Retina (tissue), 1 donor: Measurements from ENCODE around the gene CCDC3.
"Not testable (repeated sequence)": the region's sequence is repeated elsewhere in the genome, so short reads cannot be mapped to it uniquely, and the experiment has no call there.

Source experiments
- DNase-seq: peaks from one replicate; pipeline ENCODE4 v3.0.0-alpha.2; 2016

CCDC3 gene

GRCh38 chr10:12999849-13000248 lies 1.7 kb downstream of the CCDC3 start:
- DNase-seq: no peak

- no peak for DNase-seq
Observed at GRCh38 chr10:12995425-12995861, 6.1 kb downstream of the CCDC3 start.

- no peak for DNase-seq
Observed at GRCh38 chr10:12993595-12993994, 7.9 kb downstream of the CCDC3 start.

GRCh38 chr10:12985347-12985746 lies 16.2 kb downstream of the CCDC3 start:
- no peak for DNase-seq

- no peak for DNase-seq
Observed at GRCh38 chr10:12984165-12984747, 17.3 kb downstream of the CCDC3 start.

GRCh38 chr10:12983568-12983967 lies 17.9 kb downstream of the CCDC3 start:
- not testable (repeated sequence) for DNase-seq

GRCh38 chr10:12981570-12981969 lies 19.9 kb downstream of the CCDC3 start:
- DNase-seq: no peak

- DNase-seq: no peak
Observed at GRCh38 chr10:12980713-12981306, 20.7 kb downstream of the CCDC3 start.

GRCh38 chr10:12980102-12980661 lies 21.3 kb downstream of the CCDC3 start:
- DNase-seq: peak; percentile 75

- no peak for DNase-seq
Observed at GRCh38 chr10:12978891-12979290, 22.6 kb downstream of the CCDC3 start.

GRCh38 chr10:12975906-12976305 lies 25.6 kb downstream of the CCDC3 start:
- DNase-seq: no peak

GRCh38 chr10:12975266-12975665 lies 26.2 kb downstream of the CCDC3 start:
- no peak for DNase-seq

GRCh38 chr10:12974491-12975199 lies 26.9 kb downstream of the CCDC3 start:
- no peak for DNase-seq

- DNase-seq: no peak
Observed at GRCh38 chr10:12974078-12974477, 27.4 kb downstream of the CCDC3 start.

- DNase-seq: no peak
Observed at GRCh38 chr10:12973149-12973718, 28.3 kb downstream of the CCDC3 start.

GRCh38 chr10:12972146-12972545 lies 29.4 kb downstream of the CCDC3 start:
- DNase-seq: no peak

- DNase-seq: no peak
Observed at GRCh38 chr10:12971001-12971788, 30.3 kb downstream of the CCDC3 start.

- DNase-seq: no peak
Observed at GRCh38 chr10:12969951-12970350, 31.6 kb downstream of the CCDC3 start.

GRCh38 chr10:12966067-12966466 lies 35.4 kb downstream of the CCDC3 start:
- no peak for DNase-seq

GRCh38 chr10:12965571-12965970 lies 35.9 kb downstream of the CCDC3 start:
- DNase-seq: no peak

- DNase-seq: no peak
Observed at GRCh38 chr10:12962556-12962955, 39.0 kb downstream of the CCDC3 start.

GRCh38 chr10:12961416-12962205 lies 39.9 kb downstream of the CCDC3 start:
- DNase-seq: peak; percentile 34
